Stimulated activated CD8-positive, alpha-beta memory T cell treated with anti-CD3 and anti-CD28 coated beads, Interleukin-7, amount 100 ng/mL, for 24 hours (primary cell): ENCODE measurements around the gene UBE2G2.

Experiments used
- DNase-seq: peaks from one replicate; pipeline ENCODE4 v3.0.0-alpha.2; 2020; ENCODE audit warnings: low read depth

UBE2G2 gene

GRCh38 chr21:44785620-44786335 lies 15.8 kb downstream of the UBE2G2 start:
- no peak for DNase-seq

GRCh38 chr21:44784810-44785209 lies 16.8 kb downstream of the UBE2G2 start:
- no peak for DNase-seq

- no peak for DNase-seq
Measured at GRCh38 chr21:44783020-44783696, 18.5 kb downstream of the UBE2G2 start.

- DNase-seq, result no peak
Measured at GRCh38 chr21:44780767-44781459, 20.7 kb downstream of the UBE2G2 start.

GRCh38 chr21:44780137-44780502 lies 21.5 kb downstream of the UBE2G2 start:
- DNase-seq, result no peak

- DNase-seq, result no peak
Measured at GRCh38 chr21:44779417-44780136, 22.0 kb downstream of the UBE2G2 start.

- DNase-seq, result no peak
Measured at GRCh38 chr21:44778983-44779382, 22.6 kb downstream of the UBE2G2 start.

GRCh38 chr21:44778499-44778911 lies 23.1 kb downstream of the UBE2G2 start:
- DNase-seq, result no peak

- DNase-seq, result no peak
Measured at GRCh38 chr21:44778094-44778493, 23.5 kb downstream of the UBE2G2 start.

- no peak for DNase-seq
Measured at GRCh38 chr21:44774972-44775371, 26.6 kb downstream of the UBE2G2 start.

GRCh38 chr21:44773291-44773932 lies 28.2 kb downstream of the UBE2G2 start:
- DNase-seq, result no peak

GRCh38 chr21:44771896-44772525 lies 29.6 kb downstream of the UBE2G2 start:
- DNase-seq, result no peak

- no peak for DNase-seq
Measured at GRCh38 chr21:44767834-44768831, 33.5 kb downstream of the UBE2G2 start.

- DNase-seq, result no peak
Measured at GRCh38 chr21:44766818-44767354, 34.7 kb downstream of the UBE2G2 start.

- no peak for DNase-seq
Measured at GRCh38 chr21:44766014-44766817, 35.4 kb downstream of the UBE2G2 start.

- DNase-seq, result no peak
Measured at GRCh38 chr21:44765231-44766013, 36.2 kb downstream of the UBE2G2 start.

- DNase-seq, result no peak
Measured at GRCh38 chr21:44764319-44765230, 37.0 kb downstream of the UBE2G2 start.
